Trophoblast cell (in vitro differentiated cells and primary cell): ENCODE data around the gene GPSM1.
A peak's percentile ranks its signal among the peaks of the same experiment; 100 is the strongest.

Source experiments
- DNase-seq, 2 donors: peaks; one replicate each; pipeline ENCODE4 v3.0.0-alpha.2; 2016
- H2AFZ ChIP-seq: 2 replicates; pipeline ENCODE4 v1.6.1; 2013; ENCODE audit warnings: low read length, moderate library complexity, mild to moderate bottlenecking; ENCODE audit not compliant: insufficient read depth, poor library complexity
- H2AK5ac ChIP-seq: 2 replicates; pipeline ENCODE4 v1.6.1; 2013; ENCODE audit warnings: mild to moderate bottlenecking, low read length
- H2BK120ac ChIP-seq: 2 replicates; pipeline ENCODE4 v1.6.1; 2013; ENCODE audit warnings: low read length, mild to moderate bottlenecking, moderate library complexity; ENCODE audit not compliant: insufficient read depth, poor library complexity
- H2BK12ac ChIP-seq: 2 replicates; pipeline ENCODE4 v1.6.1; 2013; ENCODE audit warnings: mild to moderate bottlenecking, low read length, moderate library complexity
- H2BK5ac ChIP-seq: 2 replicates; pipeline ENCODE4 v1.6.1; 2013; ENCODE audit warnings: low read length, low read depth, moderate library complexity, mild to moderate bottlenecking; ENCODE audit not compliant: poor library complexity
- H3K14ac ChIP-seq: 2 replicates; pipeline ENCODE4 v1.6.1; 2013; ENCODE audit warnings: mild to moderate bottlenecking, low read length
- H3K18ac ChIP-seq: 2 replicates; pipeline ENCODE4 v1.6.1; 2013; ENCODE audit warnings: mild to moderate bottlenecking, low read length
- H3K23ac ChIP-seq: 2 replicates; pipeline ENCODE4 v1.6.1; 2013; ENCODE audit warnings: low read length
- H3K27ac ChIP-seq: 2 replicates; pipeline ENCODE4 v1.5.1; 2013; ENCODE audit warnings: low read depth, mild to moderate bottlenecking, inconsistent platforms, low read length, moderate library complexity
- H3K27me3 ChIP-seq: 2 replicates; pipeline ENCODE4 v1.6.1; 2013; ENCODE audit warnings: inconsistent platforms, mild to moderate bottlenecking, low read length, moderate library complexity; ENCODE audit not compliant: insufficient read depth
- H3K36me3 ChIP-seq, 2 experiments: 1 replicate in 1 of 2; 2 replicates in 1 of 2; pipeline ENCODE4 v1.6.1; 2013; ENCODE audit warnings: low read length in 2 of 2, mild to moderate bottlenecking in 2 of 2, moderate library complexity in 1 of 2; ENCODE audit not compliant: insufficient read depth in 2 of 2, control insufficient read depth in 1 of 2
- H3K4ac ChIP-seq: 2 replicates; pipeline ENCODE4 v1.6.1; 2013; ENCODE audit warnings: low read depth, mild to moderate bottlenecking, low read length, moderate library complexity
- H3K4me1 ChIP-seq, 2 experiments: 1 replicate in 1 of 2; 2 replicates in 1 of 2; pipeline ENCODE4 v1.6.1; 2013; ENCODE audit warnings: low read length in 2 of 2, mild to moderate bottlenecking in 2 of 2, moderate library complexity in 1 of 2; ENCODE audit not compliant: insufficient read depth in 2 of 2, control insufficient read depth in 1 of 2
- H3K4me2 ChIP-seq: 2 replicates; pipeline ENCODE4 v1.6.1; 2013; ENCODE audit warnings: inconsistent platforms, mild to moderate bottlenecking, low read length, moderate library complexity
- H3K4me3 ChIP-seq: 2 replicates; pipeline ENCODE4 v1.5.1; 2013; ENCODE audit warnings: mild to moderate bottlenecking, low read depth, low read length, inconsistent platforms
- H3K79me1 ChIP-seq: one replicate; pipeline ENCODE4 v1.6.1; 2013; ENCODE audit warnings: low read length
- H3K79me2 ChIP-seq: 2 replicates; pipeline ENCODE4 v1.6.1; 2013; ENCODE audit warnings: low read length, mild to moderate bottlenecking; ENCODE audit not compliant: control insufficient read depth, insufficient read depth, poor library complexity
- H3K9ac ChIP-seq: 2 replicates; pipeline ENCODE4 v1.6.1; 2013; ENCODE audit warnings: mild to moderate bottlenecking, low read length
- H3K9me3 ChIP-seq: 2 replicates; pipeline ENCODE4 v1.6.1; 2013; ENCODE audit warnings: low read depth, mild to moderate bottlenecking, control low read depth, inconsistent platforms, low read length; ENCODE audit not compliant: insufficient read depth
- H4K12ac ChIP-seq: 2 replicates; pipeline ENCODE4 v1.6.1; 2013; ENCODE audit warnings: low read depth, mild to moderate bottlenecking, low read length, moderate library complexity
- H4K8ac ChIP-seq: 2 replicates; pipeline ENCODE4 v1.6.1; 2013; ENCODE audit warnings: low read depth, mild to moderate bottlenecking, low read length, moderate library complexity
- H4K91ac ChIP-seq: one replicate; pipeline ENCODE4 v1.6.1; 2013; ENCODE audit warnings: low read depth, mild to moderate bottlenecking, low read length, moderate library complexity
- WGBS: extraction: QIAGEN DNeasy Blood & Tissue Kit; methylation state at CpG from one replicate; pipeline ENCODE4 v1.1.7; 2013; ENCODE audit warnings: missing lambda C conversion rate; ENCODE audit not compliant: insufficient read length, insufficient coverage; ENCODE audit errors: extremely low coverage; 5-methylcytosine and 5-hydroxymethylcytosine counted together

Gene GPSM1

DNA sequence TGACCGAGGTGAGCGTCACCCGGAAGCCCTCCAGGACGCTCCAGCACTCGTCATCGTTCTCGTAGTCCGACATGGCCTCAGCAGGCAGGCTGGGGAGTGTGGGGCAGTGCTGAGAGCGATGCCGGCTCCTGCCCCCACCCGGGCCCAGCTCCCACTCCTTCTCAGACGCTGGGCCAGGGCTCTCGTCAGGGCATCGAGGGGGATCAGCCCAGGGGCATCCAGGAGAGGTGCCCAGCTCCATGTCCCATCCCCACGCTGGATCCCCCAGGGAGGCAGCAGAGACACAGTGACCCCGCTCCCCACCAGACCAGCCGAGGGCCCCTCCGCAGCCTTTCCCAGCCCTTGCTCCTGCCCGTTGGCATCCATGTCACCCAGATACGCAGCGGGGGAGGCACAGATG is 44.7 kb downstream of the GPSM1 start:
- H3K4me3 ChIP-seq, result no peak overlapping the region
- DNase-seq, result no peak
- peak overlapping the region; percentile 29 for H2BK120ac ChIP-seq
- H2AFZ ChIP-seq, result peak overlapping the region; percentile 12
- H2BK12ac ChIP-seq, result peak overlapping the region; percentile 27
- peak overlapping the region; percentile 19 for H3K27ac ChIP-seq
- H3K9me3 ChIP-seq, result no peaks in the 10 kb centered on the region
- H3K4me2 ChIP-seq, result no peak overlapping the region
- peak overlapping the region; percentile 17 for H4K12ac ChIP-seq
- H2BK5ac ChIP-seq, result no peak overlapping the region
- H4K91ac ChIP-seq, result peak overlapping the region; percentile 40
- no peak overlapping the region for H3K23ac ChIP-seq
- H3K79me1 ChIP-seq, result peaks cover 11% of the 10 kb centered on the region
- peak overlapping the region; percentile 81 for H4K8ac ChIP-seq
- peak overlapping the region; percentile 58 for H3K18ac ChIP-seq
- H3K4ac ChIP-seq, result no peak overlapping the region
- H3K9ac ChIP-seq, result no peak overlapping the region
- peaks cover 2% of the 10 kb centered on the region for H3K79me2 ChIP-seq
- H3K36me3 ChIP-seq, result peaks cover 15 to 18% of the 10 kb centered on the region in 2 experiments
- peaks cover 21 to 35% of the 10 kb centered on the region in 2 experiments for H3K4me1 ChIP-seq
- peak overlapping the region; percentile 31 for H2AK5ac ChIP-seq
- H3K27me3 ChIP-seq, result no peaks in the 10 kb centered on the region
- H3K14ac ChIP-seq, result peak overlapping the region; percentile 52
- WGBS, result no CpG with 5 or more reads among the region's 21 CpGs

DNA sequence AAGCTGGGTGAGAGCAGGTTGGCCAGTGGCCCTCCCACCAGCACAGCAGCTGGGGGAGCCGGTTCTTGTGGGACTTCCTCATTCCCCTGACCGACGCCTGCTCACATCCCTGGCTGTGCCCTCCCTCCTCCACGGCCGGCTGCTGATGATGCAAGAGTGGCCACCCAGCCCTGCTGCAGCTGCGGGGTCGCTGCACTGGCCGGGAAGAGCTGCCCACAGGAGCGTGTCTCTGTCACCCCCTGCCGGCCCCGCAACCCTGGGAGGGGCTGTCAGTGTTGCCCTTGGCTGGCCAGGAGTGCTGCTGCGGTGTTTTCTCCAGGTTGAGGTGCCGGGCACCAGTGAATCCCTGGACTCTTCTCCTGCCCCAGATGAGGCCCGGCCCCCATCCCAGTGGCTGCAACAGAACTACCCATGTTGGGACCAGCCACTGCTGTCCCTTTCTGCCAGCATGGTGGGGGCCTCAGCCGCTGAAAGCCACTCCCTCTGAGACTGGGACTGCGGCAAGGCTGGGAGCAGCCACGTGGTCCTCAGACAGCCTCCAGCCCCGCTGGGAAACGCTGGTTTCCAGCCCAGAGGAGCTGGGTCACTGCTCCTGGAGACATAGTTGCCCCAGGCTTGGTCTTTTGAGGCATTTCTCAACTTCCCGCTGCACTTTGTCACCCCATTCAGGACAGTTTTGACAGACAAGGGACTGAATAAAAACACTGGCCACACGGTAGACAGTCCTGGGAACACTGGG is 45.4 kb downstream of the GPSM1 start:
- Histone ChIP-seq H3K14ac (peak overlapping the region; percentile 52), H3K36me3 (peaks cover 21 to 26% of the 10 kb centered on the region in 2 experiments), H3K4me1 (peaks cover 21 to 35% of the 10 kb centered on the region in 2 experiments), H3K23ac (no peak overlapping the region), H2BK5ac (peak overlapping the region; percentile 71), H2BK12ac (peak overlapping the region; percentile 27), H3K4me3 (no peak overlapping the region), H3K9ac (no peak overlapping the region), H3K4me2 (no peak overlapping the region), H3K18ac (peak overlapping the region; percentile 58), H4K8ac (peak overlapping the region; percentile 81), H2AFZ (peak overlapping the region; percentile 12), H3K4ac (peak overlapping the region; percentile 22), H3K27ac (peak overlapping the region; percentile 49), H3K79me1 (peaks cover 11% of the 10 kb centered on the region), H3K79me2 (peaks cover 2% of the 10 kb centered on the region), H2AK5ac (peak overlapping the region; percentile 32), H2BK120ac (peak overlapping the region; percentile 35), H3K27me3 (no peaks in the 10 kb centered on the region), H3K9me3 (no peaks in the 10 kb centered on the region), H4K12ac (peak overlapping the region; percentile 36), H4K91ac (peak overlapping the region; percentile 81)
- WGBS, result no CpG with 5 or more reads among the region's 21 CpGs
- peak; percentile 77 to 88 for DNase-seq

DNA sequence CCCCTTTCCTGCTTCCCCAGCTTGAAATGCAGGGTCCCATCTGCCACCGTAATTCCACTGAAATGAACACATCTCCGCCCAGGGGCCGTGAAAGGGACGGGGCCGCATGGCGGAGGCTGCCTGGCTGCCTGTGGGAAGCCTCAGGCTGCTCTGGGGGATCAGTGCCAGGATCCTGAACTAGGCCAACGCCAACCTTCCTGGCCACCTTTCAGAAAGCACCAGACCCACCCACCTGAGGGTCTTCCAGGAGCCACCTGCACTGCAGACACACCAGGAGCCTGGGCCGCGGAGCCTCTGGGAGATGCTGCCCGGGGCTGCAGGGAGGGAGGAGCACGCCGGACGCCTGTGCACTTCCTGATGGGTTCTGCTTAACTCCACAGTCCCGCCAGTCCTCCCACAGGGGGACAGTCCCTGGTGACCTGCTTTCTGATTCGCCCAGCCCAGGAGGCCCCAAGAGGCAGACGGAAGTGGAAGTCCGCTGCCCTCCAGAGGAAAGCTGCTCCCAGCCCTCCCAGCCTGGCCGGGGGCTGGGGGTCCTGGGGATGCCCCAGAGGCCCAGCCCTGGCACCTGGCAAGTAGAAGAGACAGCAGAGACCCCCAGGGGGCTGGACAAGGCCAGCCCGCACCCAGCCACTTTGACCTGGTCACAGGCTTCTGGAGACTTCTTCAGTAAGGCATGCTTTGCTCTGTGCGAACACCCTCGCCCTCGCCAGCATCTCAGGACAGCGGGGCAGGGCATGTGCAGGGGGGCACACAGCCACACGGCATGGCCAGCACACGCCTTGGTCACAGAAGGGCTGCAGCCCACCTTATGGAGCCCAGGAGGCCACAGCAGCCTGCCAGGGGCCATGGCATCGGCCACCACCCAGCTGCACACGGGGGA is 46.2 kb downstream of the GPSM1 start, which contains the start of gene CARD9:
TSS of gene CARD9 (minus strand) at position 370 of the 883 bp plus-strand sequence. CDS start 1,591 bp downstream, outside the sequence.
- Histone ChIP-seq H2BK12ac (peak within 1 kb of the TSS; percentile 14), H2BK120ac (peak within 1 kb of the TSS; percentile 35), H3K79me1 (peaks cover 11% of the 10 kb centered on the region), H4K12ac (peak within 1 kb of the TSS; percentile 36), H3K36me3 (peaks cover 29 to 32% of the 10 kb centered on the region in 2 experiments), H2AFZ (peak within 1 kb of the TSS; percentile 12), H4K91ac (peak within 1 kb of the TSS; percentile 81), H3K79me2 (peaks cover 2% of the 10 kb centered on the region), H3K27me3 (no peaks in the 10 kb centered on the region), H3K4me1 (peaks cover 21 to 35% of the 10 kb centered on the region in 2 experiments), H3K4ac (peak within 1 kb of the TSS; percentile 22), H3K4me2 (no peak within 1 kb of the TSS), H4K8ac (peak within 1 kb of the TSS; percentile 71), H3K9me3 (no peaks in the 10 kb centered on the region), H3K23ac (no peak within 1 kb of the TSS), H2BK5ac (peak within 1 kb of the TSS; percentile 71), H3K14ac (peak within 1 kb of the TSS; percentile 52), H2AK5ac (peak within 1 kb of the TSS; percentile 32), H3K4me3 (no peak within 1 kb of the TSS), H3K9ac (no peak within 1 kb of the TSS), H3K18ac (peak within 1 kb of the TSS; percentile 38), H3K27ac (peak within 1 kb of the TSS; percentile 49)
- DNase-seq, result peak in 1 of 2 donors; percentile 16
- WGBS, result no CpG with 5 or more reads among the region's 27 CpGs

DNA sequence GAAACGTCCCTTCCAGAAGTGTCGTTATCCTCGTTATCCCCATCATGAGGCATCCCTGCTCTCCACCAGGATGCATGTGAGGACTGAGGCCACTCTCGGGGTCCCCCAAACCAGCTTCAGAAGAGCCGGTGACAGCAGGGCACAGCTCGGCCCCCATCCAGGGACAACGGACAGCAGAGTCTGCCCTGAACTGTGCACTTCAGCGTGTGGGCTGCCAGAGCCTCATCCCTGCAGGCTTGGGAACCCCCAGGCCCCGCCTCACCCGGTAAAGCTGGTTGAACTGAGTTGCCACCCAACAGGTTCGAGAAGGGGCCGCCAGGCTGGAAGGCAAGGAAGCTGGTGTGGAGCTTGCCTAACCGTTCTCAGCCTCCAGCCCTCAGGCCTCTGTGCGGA is 46.8 kb downstream of the GPSM1 start:
- Histone ChIP-seq H2AK5ac (no peak overlapping the region), H3K4ac (no peak overlapping the region), H3K9ac (no peak overlapping the region), H3K18ac (no peak overlapping the region), H2AFZ (no peak overlapping the region), H4K91ac (no peak overlapping the region), H3K4me1 (peaks cover 21 to 35% of the 10 kb centered on the region in 2 experiments), H3K36me3 (peaks cover 35 to 38% of the 10 kb centered on the region in 2 experiments), H3K79me1 (peaks cover 11% of the 10 kb centered on the region), H4K12ac (no peak overlapping the region), H3K4me2 (no peak overlapping the region), H2BK120ac (no peak overlapping the region), H2BK12ac (no peak overlapping the region), H3K14ac (no peak overlapping the region), H3K79me2 (peaks cover 2% of the 10 kb centered on the region), H3K4me3 (no peak overlapping the region), H3K9me3 (no peaks in the 10 kb centered on the region), H3K27ac (no peak overlapping the region), H3K27me3 (no peaks in the 10 kb centered on the region), H3K23ac (no peak overlapping the region), H4K8ac (no peak overlapping the region), H2BK5ac (no peak overlapping the region)
- no CpG with 5 or more reads among the region's 14 CpGs for WGBS
- no peak for DNase-seq
